ENCODE results near the gene PI4K2B. TPM values are rescaled to one million over a fixed set of nuclear protein-coding genes. Genes with fewer than 3 reads are reported as not detected.
"Not testable (repeated sequence)": the region's sequence is repeated elsewhere in the genome, so short reads cannot be mapped to it uniquely, and the experiment has no call there.

PI4K2B gene
- 11.9 TPM for polyA plus RNA-seq (2013, experiment 1 of 4)
- polyA plus RNA-seq (2013, experiment 2 of 4): 12.5 TPM
- 8.9 TPM for polyA plus RNA-seq (2013, experiment 3 of 4)
- polyA plus RNA-seq (2013, experiment 4 of 4): 8.8 TPM

DNA sequence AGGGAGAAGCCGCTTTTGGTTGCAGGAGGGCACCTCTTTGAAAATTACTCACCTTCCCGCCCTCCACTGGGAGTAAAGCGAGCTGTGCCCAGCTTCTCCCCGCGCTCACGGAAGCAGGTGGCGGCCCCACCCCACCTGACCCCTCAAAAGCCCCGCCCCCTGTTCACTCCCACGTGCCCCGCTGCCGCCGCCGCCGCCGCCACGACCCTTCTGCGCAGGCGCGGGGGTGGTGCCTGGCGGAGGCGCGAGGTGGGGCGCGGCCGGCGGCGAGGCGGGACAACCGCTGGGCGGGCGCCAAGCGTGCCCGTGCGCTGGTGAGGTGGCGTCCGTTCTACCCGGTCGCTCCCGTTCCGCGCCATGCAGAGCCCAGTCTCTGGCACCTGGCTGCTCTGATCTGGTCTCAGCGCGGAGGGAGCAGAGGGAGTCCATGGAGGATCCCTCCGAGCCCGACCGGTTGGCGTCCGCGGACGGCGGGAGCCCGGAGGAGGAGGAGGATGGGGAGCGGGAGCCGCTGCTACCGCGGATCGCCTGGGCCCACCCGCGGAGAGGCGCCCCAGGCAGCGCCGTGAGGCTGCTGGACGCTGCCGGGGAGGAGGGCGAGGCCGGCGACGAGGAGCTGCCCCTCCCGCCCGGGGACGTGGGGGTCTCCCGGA, at the start of gene PI4K2B:
PI4K2B (plus strand) TSS at position 297 of the 653 bp plus-strand sequence; CDS start at position 428, 131 bp downstream.
- H3K9me3 ChIP-seq (ENCODE audit: control insufficient read depth, low read length): peaks cover 4% of the 10 kb centered on the region
- H3K27me3 ChIP-seq (ENCODE audit: control insufficient read depth, insufficient read depth, low read length, poor library complexity, severe bottlenecking): peaks cover 17% of the 10 kb centered on the region
- H3K4me3 ChIP-seq (ENCODE audit: insufficient read depth, low read depth, low read length): peak within 1 kb of the TSS; percentile 67
- no peaks in the 10 kb centered on the region for H3K36me3 ChIP-seq (ENCODE audit: control insufficient read depth, insufficient read depth, low read length)
- no peak within 1 kb of the TSS for H3K27ac ChIP-seq (ENCODE audit: insufficient read depth, low read depth, low read length, poor library complexity, severe bottlenecking)
- 1% methylated on average over 72 of the region's 72 CpGs for WGBS, 2 experiments
- H3K4me1 ChIP-seq (ENCODE audit: control insufficient read depth, insufficient read depth, low read length): no peaks in the 10 kb centered on the region

DNA sequence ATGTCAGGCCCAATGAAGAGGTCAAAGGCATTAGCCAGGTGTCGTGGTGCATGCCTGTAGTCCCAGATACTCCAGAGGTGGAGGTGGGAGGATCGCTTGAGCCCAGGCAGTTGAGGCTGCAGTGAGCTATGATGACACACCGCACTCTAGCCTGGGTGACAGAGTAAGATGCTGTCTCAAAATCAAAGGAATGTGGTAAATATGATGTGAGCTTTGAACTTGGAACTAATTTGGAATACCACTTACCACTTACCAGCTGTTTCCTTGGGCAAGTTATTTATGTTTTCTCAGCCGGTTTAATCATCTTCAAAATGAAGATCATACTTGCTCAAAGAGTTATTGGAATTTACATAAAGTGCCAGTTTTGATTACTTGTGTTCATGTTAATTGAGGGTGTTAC, 49.8 kb upstream of the PI4K2B start:
- Histone ChIP-seq H3K27ac (ENCODE audit: insufficient read depth, low read depth, low read length, poor library complexity, severe bottlenecking) (no peak overlapping the region), H3K4me1 (ENCODE audit: control insufficient read depth, insufficient read depth, low read length) (no peaks in the 10 kb centered on the region), H3K4me3 (ENCODE audit: insufficient read depth, low read depth, low read length) (no peak overlapping the region), H3K36me3 (ENCODE audit: control insufficient read depth, insufficient read depth, low read length) (no peaks in the 10 kb centered on the region), H3K27me3 (ENCODE audit: control insufficient read depth, insufficient read depth, low read length, poor library complexity, severe bottlenecking) (no peaks in the 10 kb centered on the region), H3K9me3 (ENCODE audit: control insufficient read depth, low read length) (no peaks in the 10 kb centered on the region)
- WGBS, 2 experiments: 92 to 94% methylated on average over 3 to 4 of the region's 4 CpGs

DNA sequence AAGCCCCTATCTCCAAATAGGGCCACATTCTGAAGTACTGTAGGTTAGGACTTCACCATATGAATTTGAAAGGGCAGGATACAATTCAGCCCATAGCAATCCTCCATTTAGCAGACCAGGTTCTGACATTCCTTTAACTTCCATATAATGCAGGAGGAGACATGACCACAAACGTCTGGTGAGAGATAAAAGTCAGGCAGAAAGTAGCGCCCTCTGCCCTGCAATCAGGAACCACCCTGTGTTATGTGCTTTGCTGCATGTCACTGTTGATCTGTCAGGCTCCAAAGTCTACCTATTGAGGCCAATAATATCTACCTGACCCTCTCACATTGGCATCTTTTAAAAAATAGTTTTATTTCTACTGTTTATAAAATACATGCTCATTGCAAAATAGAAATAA, 43.4 kb upstream of the PI4K2B start:
- Histone ChIP-seq H3K4me1 (ENCODE audit: control insufficient read depth, insufficient read depth, low read length) (no peaks in the 10 kb centered on the region), H3K27me3 (ENCODE audit: control insufficient read depth, insufficient read depth, low read length, poor library complexity, severe bottlenecking) (no peaks in the 10 kb centered on the region), H3K4me3 (ENCODE audit: insufficient read depth, low read depth, low read length) (no peak overlapping the region), H3K27ac (ENCODE audit: insufficient read depth, low read depth, low read length, poor library complexity, severe bottlenecking) (no peak overlapping the region), H3K9me3 (ENCODE audit: control insufficient read depth, low read length) (no peaks in the 10 kb centered on the region), H3K36me3 (ENCODE audit: control insufficient read depth, insufficient read depth, low read length) (no peaks in the 10 kb centered on the region)
- WGBS, 2 experiments: 55 to 60% methylated on average over 2 of the region's 2 CpGs

DNA sequence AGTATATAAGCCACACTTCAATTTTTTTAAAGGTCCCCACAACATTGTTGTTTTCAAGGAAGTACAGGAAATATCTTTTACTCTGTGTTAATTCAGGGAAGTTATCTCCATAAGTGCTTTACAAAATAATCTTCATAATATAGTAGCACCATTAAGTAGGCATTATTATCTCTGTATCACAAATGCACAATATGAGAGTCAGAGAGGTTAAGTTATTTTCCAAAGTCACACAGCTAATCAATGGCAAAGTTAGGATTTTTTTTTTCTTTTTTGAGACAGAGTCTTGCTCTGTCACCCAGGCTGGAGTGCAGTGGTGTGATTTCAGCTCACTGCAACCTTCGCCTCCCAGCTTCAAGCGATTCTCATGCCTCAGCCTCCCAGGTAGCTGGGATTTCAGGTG, 35.1 kb upstream of the PI4K2B start:
- Histone ChIP-seq H3K36me3 (ENCODE audit: control insufficient read depth, insufficient read depth, low read length) (no peaks in the 10 kb centered on the region), H3K27ac (ENCODE audit: insufficient read depth, low read depth, low read length, poor library complexity, severe bottlenecking) (no peak overlapping the region), H3K4me1 (ENCODE audit: control insufficient read depth, insufficient read depth, low read length) (no peaks in the 10 kb centered on the region), H3K4me3 (ENCODE audit: insufficient read depth, low read depth, low read length) (no peak overlapping the region), H3K27me3 (ENCODE audit: control insufficient read depth, insufficient read depth, low read length, poor library complexity, severe bottlenecking) (no peaks in the 10 kb centered on the region), H3K9me3 (ENCODE audit: control insufficient read depth, low read length) (no peaks in the 10 kb centered on the region)
- WGBS, 2 experiments: 96% methylated on average over 2 of the region's 2 CpGs

DNA sequence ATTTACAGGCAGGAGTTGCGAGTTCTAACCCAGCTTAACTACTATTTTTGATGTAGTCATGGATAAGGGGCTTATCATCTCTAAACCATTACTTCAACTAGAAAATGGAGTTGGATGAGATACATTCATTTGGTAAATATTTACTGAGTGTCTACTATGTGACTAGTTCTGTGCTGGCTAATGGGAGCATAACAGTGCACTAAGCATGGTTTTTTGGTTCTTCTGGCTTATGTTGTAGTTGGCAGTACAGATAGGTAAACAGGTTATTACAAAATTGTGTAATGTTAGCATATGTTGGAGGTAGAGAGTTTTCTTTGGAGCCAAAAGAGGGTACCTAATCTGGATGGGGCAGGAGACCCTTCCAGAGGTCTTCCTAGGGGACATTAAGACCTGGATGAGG, 25.8 kb upstream of the PI4K2B start:
- Histone ChIP-seq H3K27ac (ENCODE audit: insufficient read depth, low read depth, low read length, poor library complexity, severe bottlenecking) (no peak overlapping the region), H3K9me3 (ENCODE audit: control insufficient read depth, low read length) (no peaks in the 10 kb centered on the region), H3K4me1 (ENCODE audit: control insufficient read depth, insufficient read depth, low read length) (no peaks in the 10 kb centered on the region), H3K36me3 (ENCODE audit: control insufficient read depth, insufficient read depth, low read length) (no peaks in the 10 kb centered on the region), H3K4me3 (ENCODE audit: insufficient read depth, low read depth, low read length) (no peak overlapping the region), H3K27me3 (ENCODE audit: control insufficient read depth, insufficient read depth, low read length, poor library complexity, severe bottlenecking) (no peaks in the 10 kb centered on the region)
- 100% methylated on average over 1 of the region's 1 CpG; no CpG with 5 or more reads in 1 of the 2 experiments for WGBS, 2 experiments

DNA sequence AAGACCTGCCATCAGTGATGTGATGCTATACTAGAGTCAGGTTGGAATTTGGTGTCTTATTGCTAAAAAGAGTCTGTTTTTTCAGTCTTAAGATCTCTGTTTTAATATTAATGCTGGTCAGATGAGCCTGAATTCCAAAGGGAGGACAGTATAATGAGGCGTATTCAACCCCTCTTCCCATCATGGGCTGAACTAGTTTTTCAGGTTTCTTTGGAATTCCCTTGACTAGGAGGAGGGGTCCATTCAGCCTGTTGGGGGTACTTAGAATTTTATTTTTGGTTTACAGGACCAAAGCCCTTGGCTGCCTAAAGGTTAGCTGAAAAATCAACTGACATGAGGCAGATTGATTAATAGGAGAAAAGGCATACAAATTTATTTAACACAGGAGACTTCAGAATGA, 24.1 kb upstream of the PI4K2B start:
- no peaks in the 10 kb centered on the region for H3K9me3 ChIP-seq (ENCODE audit: control insufficient read depth, low read length)
- no peak overlapping the region for H3K4me3 ChIP-seq (ENCODE audit: insufficient read depth, low read depth, low read length)
- H3K27ac ChIP-seq (ENCODE audit: insufficient read depth, low read depth, low read length, poor library complexity, severe bottlenecking): no peak overlapping the region
- 89 to 100% methylated on average over 1 of the region's 1 CpG for WGBS, 2 experiments
- H3K27me3 ChIP-seq (ENCODE audit: control insufficient read depth, insufficient read depth, low read length, poor library complexity, severe bottlenecking): no peaks in the 10 kb centered on the region
- no peaks in the 10 kb centered on the region for H3K36me3 ChIP-seq (ENCODE audit: control insufficient read depth, insufficient read depth, low read length)
- no peaks in the 10 kb centered on the region for H3K4me1 ChIP-seq (ENCODE audit: control insufficient read depth, insufficient read depth, low read length)

DNA sequence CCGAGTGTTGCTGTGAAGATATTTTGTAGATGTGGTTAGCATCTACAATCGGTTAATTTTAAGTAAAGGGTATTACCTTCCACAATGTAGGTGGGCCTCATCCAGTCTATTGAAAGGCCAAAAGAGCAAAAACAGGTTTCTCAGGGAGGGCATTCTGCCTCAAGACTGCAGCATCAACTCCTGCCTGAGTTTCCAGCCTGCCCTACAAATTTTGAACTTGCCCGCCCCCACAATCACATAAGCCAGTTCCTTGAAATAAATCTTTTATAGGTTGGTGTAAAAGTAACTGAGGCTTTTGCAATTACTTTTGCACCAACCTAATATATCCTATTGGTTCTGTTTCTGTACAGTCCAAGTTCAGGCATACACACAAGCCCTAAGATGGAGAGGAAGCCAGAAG, 22.1 kb upstream of the PI4K2B start:
- Histone ChIP-seq H3K27me3 (ENCODE audit: control insufficient read depth, insufficient read depth, low read length, poor library complexity, severe bottlenecking) (no peaks in the 10 kb centered on the region), H3K4me1 (ENCODE audit: control insufficient read depth, insufficient read depth, low read length) (no peaks in the 10 kb centered on the region), H3K27ac (ENCODE audit: insufficient read depth, low read depth, low read length, poor library complexity, severe bottlenecking) (no peak overlapping the region), H3K9me3 (ENCODE audit: control insufficient read depth, low read length) (no peaks in the 10 kb centered on the region), H3K36me3 (ENCODE audit: control insufficient read depth, insufficient read depth, low read length) (no peaks in the 10 kb centered on the region), H3K4me3 (ENCODE audit: insufficient read depth, low read depth, low read length) (no peak overlapping the region)
- 88 to 97% methylated on average over 2 to 3 of the region's 3 CpGs for WGBS, 2 experiments

DNA sequence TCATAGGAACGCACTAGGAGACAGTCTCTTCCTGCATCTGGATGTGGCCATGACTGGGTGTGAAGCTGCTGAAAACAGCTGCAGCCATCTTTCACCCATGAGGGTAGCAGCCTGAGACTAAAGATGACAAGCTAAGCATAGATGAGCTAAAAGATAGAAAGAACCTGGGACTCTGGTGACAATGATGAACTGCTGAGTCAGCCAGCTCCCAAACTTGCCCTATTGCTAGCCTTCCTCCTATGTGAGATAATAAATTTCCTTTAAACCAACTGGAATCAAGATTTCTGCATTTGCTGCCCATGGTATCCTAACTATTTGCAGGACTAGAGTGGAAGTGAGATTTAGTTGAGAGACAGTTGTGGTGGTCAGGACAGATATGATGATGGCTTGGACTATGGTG, 21.0 kb upstream of the PI4K2B start:
- no peaks in the 10 kb centered on the region for H3K36me3 ChIP-seq (ENCODE audit: control insufficient read depth, insufficient read depth, low read length)
- H3K27ac ChIP-seq (ENCODE audit: insufficient read depth, low read depth, low read length, poor library complexity, severe bottlenecking): no peak overlapping the region
- H3K4me3 ChIP-seq (ENCODE audit: insufficient read depth, low read depth, low read length): no peak overlapping the region
- H3K27me3 ChIP-seq (ENCODE audit: control insufficient read depth, insufficient read depth, low read length, poor library complexity, severe bottlenecking): no peaks in the 10 kb centered on the region
- no peaks in the 10 kb centered on the region for H3K9me3 ChIP-seq (ENCODE audit: control insufficient read depth, low read length)
- WGBS, 2 experiments: 94 to 97% methylated on average over 1 of the region's 1 CpG
- no peaks in the 10 kb centered on the region for H3K4me1 ChIP-seq (ENCODE audit: control insufficient read depth, insufficient read depth, low read length)

DNA sequence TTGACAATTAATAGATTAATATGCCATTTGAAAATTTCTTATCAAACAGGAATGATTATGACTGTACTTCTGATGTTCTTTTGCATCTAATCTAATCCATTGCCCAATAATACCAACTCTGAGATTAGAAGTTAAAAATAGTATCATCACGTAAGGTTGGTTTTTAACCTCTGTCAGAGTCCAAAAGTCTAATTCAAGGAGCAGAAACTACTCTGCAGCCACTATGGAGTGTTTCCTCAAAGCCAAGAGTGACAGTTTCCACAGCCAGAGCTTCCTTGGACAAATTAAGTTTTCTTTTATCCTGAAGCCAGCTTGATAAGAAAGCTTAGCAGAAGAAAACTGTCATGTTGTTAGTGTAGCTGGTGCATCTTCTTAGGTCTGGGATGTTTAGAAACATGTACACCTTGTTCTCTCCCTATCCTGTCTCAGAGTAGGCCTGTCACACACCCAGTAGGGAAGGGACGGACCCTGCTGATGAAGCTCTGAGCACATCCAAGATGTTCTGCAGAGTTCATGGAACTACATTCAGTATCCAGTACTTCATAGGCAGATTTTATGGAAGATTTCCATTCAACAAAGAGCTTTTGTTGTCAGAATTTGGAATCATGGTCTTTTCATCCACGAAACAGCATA, 20.4 kb upstream of the PI4K2B start:
- Histone ChIP-seq H3K4me1 (ENCODE audit: control insufficient read depth, insufficient read depth, low read length) (no peaks in the 10 kb centered on the region), H3K4me3 (ENCODE audit: insufficient read depth, low read depth, low read length) (no peak overlapping the region), H3K9me3 (ENCODE audit: control insufficient read depth, low read length) (no peaks in the 10 kb centered on the region), H3K27ac (ENCODE audit: insufficient read depth, low read depth, low read length, poor library complexity, severe bottlenecking) (no peak overlapping the region), H3K36me3 (ENCODE audit: control insufficient read depth, insufficient read depth, low read length) (no peaks in the 10 kb centered on the region), H3K27me3 (ENCODE audit: control insufficient read depth, insufficient read depth, low read length, poor library complexity, severe bottlenecking) (no peaks in the 10 kb centered on the region)
- 94 to 96% methylated on average over 3 of the region's 3 CpGs for WGBS, 2 experiments

DNA sequence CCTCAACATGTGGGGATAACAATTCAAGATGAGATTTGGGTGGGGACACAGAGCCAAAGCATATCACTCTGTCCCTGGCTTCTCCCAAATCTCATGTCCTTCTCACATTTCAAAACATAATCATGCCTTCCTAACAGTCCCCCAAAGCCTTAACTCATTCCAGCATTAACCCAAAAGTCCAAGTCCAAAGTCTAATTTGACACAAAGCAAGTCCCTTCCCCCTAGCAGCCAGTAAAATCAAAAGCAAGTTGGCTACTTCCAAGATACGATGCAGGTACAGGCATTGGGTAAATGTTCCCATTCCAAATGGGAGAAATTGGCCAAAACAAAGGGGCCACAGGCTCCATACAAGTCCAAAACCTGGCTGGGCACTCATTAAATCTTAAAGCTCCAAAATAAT, 19.1 kb upstream of the PI4K2B start:
- H3K4me3 ChIP-seq (ENCODE audit: insufficient read depth, low read depth, low read length); H3K27me3 ChIP-seq (ENCODE audit: control insufficient read depth, insufficient read depth, low read length, poor library complexity, severe bottlenecking); H3K27ac ChIP-seq (ENCODE audit: insufficient read depth, low read depth, low read length, poor library complexity, severe bottlenecking); H3K4me1 ChIP-seq (ENCODE audit: control insufficient read depth, insufficient read depth, low read length); H3K9me3 ChIP-seq (ENCODE audit: control insufficient read depth, low read length); H3K36me3 ChIP-seq (ENCODE audit: control insufficient read depth, insufficient read depth, low read length): not testable (repeated sequence)
- 92 to 93% methylated on average over 1 of the region's 1 CpG for whole genome bisulfite sequencing, 2 experiments

All from ectodermal cell (in vitro differentiated cells).